CD4-positive, alpha-beta T cell treated with Interferon alpha-2 for 1 hour (primary cell): ENCODE data around the gene A1CF.
"Not testable (repeated sequence)": the region's sequence is repeated elsewhere in the genome, so short reads cannot be mapped to it uniquely, and the experiment has no call there.

ENCODE experiments used
- DNase-seq, 2 donors: peaks; one replicate each; pipeline ENCODE4 v3.0.0-alpha.2; 2020 to 2022

A1CF gene

GRCh38 chr10:50782017-50782416, 103.4 kb downstream of the A1CF start:
- not testable (repeated sequence) for DNase-seq

GRCh38 chr10:50780036-50780435, 105.4 kb downstream of the A1CF start:
- not testable (repeated sequence) for DNase-seq

- not testable (repeated sequence) for DNase-seq
These were observed 110.6 kb downstream of the A1CF start for GRCh38 chr10:50774868-50775267.

GRCh38 chr10:50772042-50772441, 113.4 kb downstream of the A1CF start:
- not testable (repeated sequence) for DNase-seq

GRCh38 chr10:50766774-50767513, 118.5 kb downstream of the A1CF start:
- not testable (repeated sequence) for DNase-seq
